ENCODE results near the gene HEATR1.

The HEATR1 gene

DNA sequence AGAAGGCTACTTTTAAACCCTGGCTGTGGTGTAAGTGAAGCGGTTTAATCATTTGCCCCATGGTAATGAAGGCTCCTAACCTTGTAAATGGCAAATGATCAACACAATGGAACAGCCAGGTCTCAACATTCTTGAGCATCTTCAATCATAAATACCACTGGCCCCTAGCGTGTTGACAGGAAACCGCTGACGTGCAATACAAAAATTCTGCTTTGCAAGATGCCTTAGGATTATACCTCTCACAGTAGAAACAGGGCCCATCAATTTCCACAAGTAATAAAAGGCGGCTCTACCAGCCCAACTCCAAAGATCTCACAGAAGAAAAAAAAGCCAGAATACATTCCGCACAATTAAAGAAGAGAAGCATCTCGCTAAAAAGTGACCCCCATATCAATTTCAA lies 47.7 kb downstream of the HEATR1 start:
- no peaks in the 10 kb centered on the region for H3K27me3 ChIP-seq (ENCODE audit: insufficient read depth, low read length, poor library complexity)

DNA sequence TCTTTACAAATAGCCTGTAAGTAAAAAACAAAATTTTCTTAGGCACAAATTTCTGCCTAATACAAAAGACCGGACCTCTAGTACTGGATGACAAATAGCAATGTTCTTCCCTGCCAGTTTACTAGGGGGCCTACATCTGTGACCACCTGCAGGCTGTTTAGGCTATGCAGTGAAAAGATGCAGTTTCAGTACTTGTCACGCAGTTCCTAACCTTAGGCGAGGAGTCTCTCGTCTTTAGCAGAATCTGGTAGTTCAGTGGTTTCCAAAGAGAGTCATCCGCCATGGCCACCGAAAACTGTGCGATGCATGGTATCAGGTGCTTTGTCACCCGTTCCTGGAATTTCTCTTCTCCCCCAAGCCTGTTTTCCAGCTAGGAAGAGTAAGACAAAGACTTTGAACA lies 50.9 kb downstream of the HEATR1 start:
- WGBS (ENCODE audit: extremely low coverage, insufficient coverage, low lambda C conversion rate), result no CpG with 5 or more reads among the region's 8 CpGs
- H3K56ac ChIP-seq (ENCODE audit: low read length), result no peak overlapping the region
- no peaks in the 10 kb centered on the region for H3K4me1 ChIP-seq (ENCODE audit: control insufficient read depth, low read depth, low read length)
- H3K27me3 ChIP-seq (ENCODE audit: insufficient read depth, low read length, poor library complexity), result no peaks in the 10 kb centered on the region
- H3K4me2 ChIP-seq (ENCODE audit: low read length), result no peak overlapping the region
- H4K8ac ChIP-seq (ENCODE audit: low read depth, low read length), result no peak overlapping the region
- DNase-seq, result no peak
- no peaks in the 10 kb centered on the region for H3K79me2 ChIP-seq (ENCODE audit: control insufficient read depth, insufficient read depth, low read length)
- H3K9ac ChIP-seq (ENCODE audit: low read length), result no peak overlapping the region
- no peak overlapping the region for H4K5ac ChIP-seq (ENCODE audit: low read length)
- H2BK15ac ChIP-seq (replicated peaks; ENCODE audit: low read depth), result no peak overlapping the region
- no peak overlapping the region for H3K23ac ChIP-seq (ENCODE audit: low read length)
- H2BK5ac ChIP-seq (ENCODE audit: low read length), result no peak overlapping the region
- no peak overlapping the region for H3K27ac ChIP-seq (ENCODE audit: low read depth, low read length)
- no peak overlapping the region for H3K4me3 ChIP-seq (ENCODE audit: low read length)
- H2AK5ac ChIP-seq (ENCODE audit: low read length), result no peak overlapping the region
- no peaks in the 10 kb centered on the region for H3K79me1 ChIP-seq (ENCODE audit: low read length)
- no peak overlapping the region for H3K18ac ChIP-seq (ENCODE audit: low read length)
- no peak overlapping the region for H2BK120ac ChIP-seq (ENCODE audit: low read depth, low read length)
- peaks cover 7% of the 10 kb centered on the region for H3K36me3 ChIP-seq (ENCODE audit: control insufficient read depth, insufficient read depth, low read length)
- no peak overlapping the region for H3K4ac ChIP-seq (ENCODE audit: low read depth, low read length)

More for the DNA sequence above, 47.7 kb downstream of the HEATR1 start:
- no peak overlapping the region for H3K4me3 ChIP-seq (ENCODE audit: low read length)
- no peak overlapping the region for H3K23ac ChIP-seq (ENCODE audit: low read length)
- DNase-seq, result no peak
- H3K4me2 ChIP-seq (ENCODE audit: low read length), result no peak overlapping the region
- H2AK5ac ChIP-seq (ENCODE audit: low read length), result no peak overlapping the region
- H3K79me1 ChIP-seq (ENCODE audit: low read length), result no peaks in the 10 kb centered on the region
- no peaks in the 10 kb centered on the region for H3K4me1 ChIP-seq (ENCODE audit: control insufficient read depth, low read depth, low read length)
- no peak overlapping the region for H3K18ac ChIP-seq (ENCODE audit: low read length)
- no peak overlapping the region for H3K9ac ChIP-seq (ENCODE audit: low read length)
- H2BK120ac ChIP-seq (ENCODE audit: low read depth, low read length), result no peak overlapping the region
- H4K5ac ChIP-seq (ENCODE audit: low read length), result no peak overlapping the region
- no peak overlapping the region for H2BK15ac ChIP-seq (replicated peaks; ENCODE audit: low read depth)
- no peak overlapping the region for H4K8ac ChIP-seq (ENCODE audit: low read depth, low read length)
- H3K27ac ChIP-seq (ENCODE audit: low read depth, low read length), result no peak overlapping the region
- no CpG with 5 or more reads among the region's 7 CpGs for WGBS (ENCODE audit: extremely low coverage, insufficient coverage, low lambda C conversion rate)
- no peaks in the 10 kb centered on the region for H3K79me2 ChIP-seq (ENCODE audit: control insufficient read depth, insufficient read depth, low read length)
- H3K56ac ChIP-seq (ENCODE audit: low read length), result no peak overlapping the region
- H3K36me3 ChIP-seq (ENCODE audit: control insufficient read depth, insufficient read depth, low read length), result peaks cover 7% of the 10 kb centered on the region
- no peak overlapping the region for H2BK5ac ChIP-seq (ENCODE audit: low read length)
- no peak overlapping the region for H3K4ac ChIP-seq (ENCODE audit: low read depth, low read length)

DNA sequence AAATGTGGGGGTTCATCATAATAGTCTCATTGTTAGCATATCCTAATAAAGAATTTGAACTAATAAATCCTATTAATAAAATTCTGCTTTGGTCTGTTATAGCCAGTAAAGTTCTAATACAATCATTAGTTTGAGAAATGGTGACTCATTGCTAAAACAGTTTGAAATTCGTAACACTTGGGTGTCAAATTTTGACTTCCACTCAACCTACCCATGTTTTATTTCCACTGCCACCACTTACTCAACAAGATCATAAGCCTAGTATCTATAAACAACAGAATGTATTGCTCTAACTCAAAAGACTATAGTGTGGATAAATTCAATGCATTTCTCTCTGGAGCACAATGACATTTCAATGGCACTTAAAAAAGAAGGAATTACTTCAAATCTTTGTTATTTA lies 51.4 kb downstream of the HEATR1 start:
- Histone ChIP-seq H3K4me1 (ENCODE audit: control insufficient read depth, low read depth, low read length) (no peaks in the 10 kb centered on the region), H2BK120ac (ENCODE audit: low read depth, low read length) (no peak overlapping the region), H3K79me2 (ENCODE audit: control insufficient read depth, insufficient read depth, low read length) (no peaks in the 10 kb centered on the region), H3K18ac (ENCODE audit: low read length) (no peak overlapping the region), H2AK5ac (ENCODE audit: low read length) (no peak overlapping the region), H3K23ac (ENCODE audit: low read length) (no peak overlapping the region), H3K27me3 (ENCODE audit: insufficient read depth, low read length, poor library complexity) (no peaks in the 10 kb centered on the region), H3K4me2 (ENCODE audit: low read length) (no peak overlapping the region), H4K8ac (ENCODE audit: low read depth, low read length) (no peak overlapping the region), H3K36me3 (ENCODE audit: control insufficient read depth, insufficient read depth, low read length) (peaks cover 7% of the 10 kb centered on the region), H4K5ac (ENCODE audit: low read length) (no peak overlapping the region), H2BK5ac (ENCODE audit: low read length) (no peak overlapping the region), H3K79me1 (ENCODE audit: low read length) (no peaks in the 10 kb centered on the region), H3K9ac (ENCODE audit: low read length) (no peak overlapping the region), H3K4ac (ENCODE audit: low read depth, low read length) (no peak overlapping the region), H2BK15ac (replicated peaks; ENCODE audit: low read depth) (no peak overlapping the region), H3K56ac (ENCODE audit: low read length) (no peak overlapping the region), H3K4me3 (ENCODE audit: low read length) (no peak overlapping the region), H3K27ac (ENCODE audit: low read depth, low read length) (no peak overlapping the region)
- WGBS (ENCODE audit: extremely low coverage, insufficient coverage, low lambda C conversion rate), result no CpG with 5 or more reads among the region's 1 CpG
- DNase-seq, result no peak

DNA sequence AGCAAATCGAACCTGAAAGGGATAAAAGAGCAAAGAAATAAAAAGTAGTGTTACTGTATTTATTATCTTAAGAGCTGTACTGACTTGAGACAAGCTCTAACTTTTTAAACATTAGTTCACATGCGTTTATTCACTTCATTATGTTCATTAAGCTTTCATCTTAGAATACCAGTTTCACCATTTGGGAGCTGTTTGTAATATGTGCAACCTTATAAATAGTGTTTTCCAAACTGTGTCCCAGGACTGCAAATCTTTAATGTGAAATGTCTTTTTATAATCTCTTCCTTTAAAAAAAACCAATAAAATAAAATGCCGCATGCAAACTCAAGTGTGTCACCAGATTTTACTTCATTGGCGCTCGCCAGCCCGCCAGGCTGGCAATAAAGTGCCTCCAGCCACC lies 52.2 kb downstream of the HEATR1 start:
- DNase-seq, result no peak
- no peak overlapping the region for H3K56ac ChIP-seq (ENCODE audit: low read length)
- WGBS (ENCODE audit: extremely low coverage, insufficient coverage, low lambda C conversion rate), result no CpG with 5 or more reads among the region's 6 CpGs
- H3K27ac ChIP-seq (ENCODE audit: low read depth, low read length), result no peak overlapping the region
- no peak overlapping the region for H2AK5ac ChIP-seq (ENCODE audit: low read length)
- no peak overlapping the region for H4K5ac ChIP-seq (ENCODE audit: low read length)
- H3K23ac ChIP-seq (ENCODE audit: low read length), result no peak overlapping the region
- H3K79me2 ChIP-seq (ENCODE audit: control insufficient read depth, insufficient read depth, low read length), result no peaks in the 10 kb centered on the region
- H3K4ac ChIP-seq (ENCODE audit: low read depth, low read length), result no peak overlapping the region
- H3K4me3 ChIP-seq (ENCODE audit: low read length), result no peak overlapping the region
- H2BK120ac ChIP-seq (ENCODE audit: low read depth, low read length), result no peak overlapping the region
- no peak overlapping the region for H2BK15ac ChIP-seq (replicated peaks; ENCODE audit: low read depth)
- peaks cover 7% of the 10 kb centered on the region for H3K36me3 ChIP-seq (ENCODE audit: control insufficient read depth, insufficient read depth, low read length)
- no peak overlapping the region for H4K8ac ChIP-seq (ENCODE audit: low read depth, low read length)
- H3K4me2 ChIP-seq (ENCODE audit: low read length), result no peak overlapping the region
- no peaks in the 10 kb centered on the region for H3K27me3 ChIP-seq (ENCODE audit: insufficient read depth, low read length, poor library complexity)
- H3K18ac ChIP-seq (ENCODE audit: low read length), result no peak overlapping the region
- no peaks in the 10 kb centered on the region for H3K79me1 ChIP-seq (ENCODE audit: low read length)
- H2BK5ac ChIP-seq (ENCODE audit: low read length), result no peak overlapping the region
- H3K9ac ChIP-seq (ENCODE audit: low read length), result no peak overlapping the region
- no peaks in the 10 kb centered on the region for H3K4me1 ChIP-seq (ENCODE audit: control insufficient read depth, low read depth, low read length)

DNA sequence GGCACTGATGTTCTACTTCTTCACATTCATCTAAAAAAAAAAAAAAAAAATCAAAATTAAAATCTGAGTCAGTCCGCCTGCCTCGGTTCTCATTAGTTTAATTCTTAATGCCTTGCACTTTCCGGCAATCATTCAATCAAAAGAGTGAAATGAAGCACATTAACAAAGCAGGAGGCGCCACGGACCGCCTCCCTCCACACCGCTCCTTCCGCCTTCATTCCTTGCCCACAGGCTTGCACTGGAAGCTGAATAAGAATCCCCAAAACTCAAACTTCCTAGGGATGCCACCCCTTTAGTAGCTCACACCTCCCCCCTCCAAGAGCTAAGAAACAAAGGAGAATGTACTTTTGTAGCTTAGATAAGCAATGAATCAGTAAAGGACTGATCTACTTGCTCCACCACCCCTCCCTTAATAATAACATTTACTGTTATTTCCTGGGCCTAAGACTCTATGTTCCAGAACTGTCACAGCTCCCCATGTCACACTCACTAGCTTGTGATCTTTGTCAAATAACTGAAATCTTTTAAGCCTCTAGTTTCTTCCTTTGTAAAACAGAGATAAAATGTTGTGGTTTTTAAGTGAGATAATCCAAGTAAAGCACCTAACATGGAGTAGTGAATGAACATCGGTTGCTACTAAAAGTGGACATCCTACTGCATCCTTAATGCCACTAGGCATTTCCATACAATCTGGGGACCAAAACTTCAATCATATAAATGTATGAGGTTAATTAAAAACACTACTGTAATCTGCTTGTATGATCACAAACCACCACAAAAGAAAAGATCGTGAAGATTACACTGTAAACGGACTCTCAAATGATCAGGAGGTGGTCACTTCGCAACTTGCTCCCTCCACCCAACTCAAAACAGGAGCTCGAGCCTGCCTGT lies 53.1 kb downstream of the HEATR1 start:
- Histone ChIP-seq H4K8ac (ENCODE audit: low read depth, low read length) (no peak overlapping the region), H3K27me3 (ENCODE audit: insufficient read depth, low read length, poor library complexity) (no peaks in the 10 kb centered on the region), H3K23ac (ENCODE audit: low read length) (no peak overlapping the region), H3K4ac (ENCODE audit: low read depth, low read length) (no peak overlapping the region), H3K79me2 (ENCODE audit: control insufficient read depth, insufficient read depth, low read length) (no peaks in the 10 kb centered on the region), H3K4me2 (ENCODE audit: low read length) (no peak overlapping the region), H3K79me1 (ENCODE audit: low read length) (no peaks in the 10 kb centered on the region), H3K18ac (ENCODE audit: low read length) (no peak overlapping the region), H3K4me3 (ENCODE audit: low read length) (no peak overlapping the region), H3K4me1 (ENCODE audit: control insufficient read depth, low read depth, low read length) (no peaks in the 10 kb centered on the region), H3K56ac (ENCODE audit: low read length) (no peak overlapping the region), H2BK5ac (ENCODE audit: low read length) (no peak overlapping the region), H3K36me3 (ENCODE audit: control insufficient read depth, insufficient read depth, low read length) (peaks cover 7% of the 10 kb centered on the region), H4K5ac (ENCODE audit: low read length) (no peak overlapping the region), H2AK5ac (ENCODE audit: low read length) (no peak overlapping the region), H3K9ac (ENCODE audit: low read length) (no peak overlapping the region), H3K27ac (ENCODE audit: low read depth, low read length) (no peak overlapping the region), H2BK120ac (ENCODE audit: low read depth, low read length) (no peak overlapping the region), H2BK15ac (replicated peaks; ENCODE audit: low read depth) (no peak overlapping the region)
- DNase-seq, result no peak
- no CpG with 5 or more reads among the region's 13 CpGs for WGBS (ENCODE audit: extremely low coverage, insufficient coverage, low lambda C conversion rate)

DNA sequence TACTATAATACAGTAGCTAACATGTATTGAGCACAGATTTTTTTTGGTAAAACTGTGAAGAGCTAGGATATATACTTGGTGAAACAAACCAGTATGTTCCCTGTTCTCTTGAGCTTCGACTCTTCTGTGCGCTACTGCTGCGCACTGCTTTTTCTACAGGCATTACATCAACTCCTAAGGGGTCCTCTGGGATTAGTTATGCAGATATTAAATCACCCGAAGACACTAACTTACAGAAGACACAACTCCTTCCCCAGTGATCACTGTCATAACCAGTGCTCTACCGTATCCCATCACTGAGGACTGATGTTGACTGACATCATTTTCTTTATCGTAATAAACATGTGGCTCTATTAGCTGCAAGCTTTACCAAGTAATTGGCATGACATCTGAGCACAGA lies 55.9 kb downstream of the HEATR1 start:
- H3K4me2 ChIP-seq (ENCODE audit: low read length), result no peak overlapping the region
- no peaks in the 10 kb centered on the region for H3K27me3 ChIP-seq (ENCODE audit: insufficient read depth, low read length, poor library complexity)

More for the DNA sequence above, 55.9 kb downstream of the HEATR1 start:
- Histone ChIP-seq H4K8ac (ENCODE audit: low read depth, low read length) (no peak overlapping the region), H3K79me1 (ENCODE audit: low read length) (no peaks in the 10 kb centered on the region), H3K23ac (ENCODE audit: low read length) (no peak overlapping the region), H3K18ac (ENCODE audit: low read length) (no peak overlapping the region), H2BK5ac (ENCODE audit: low read length) (no peak overlapping the region), H3K56ac (ENCODE audit: low read length) (no peak overlapping the region), H2BK120ac (ENCODE audit: low read depth, low read length) (no peak overlapping the region), H3K36me3 (ENCODE audit: control insufficient read depth, insufficient read depth, low read length) (peaks cover 8% of the 10 kb centered on the region), H3K79me2 (ENCODE audit: control insufficient read depth, insufficient read depth, low read length) (no peaks in the 10 kb centered on the region), H2AK5ac (ENCODE audit: low read length) (no peak overlapping the region), H3K4me3 (ENCODE audit: low read length) (no peak overlapping the region), H3K4ac (ENCODE audit: low read depth, low read length) (no peak overlapping the region), H3K27ac (ENCODE audit: low read depth, low read length) (no peak overlapping the region), H2BK15ac (replicated peaks; ENCODE audit: low read depth) (no peak overlapping the region), H3K4me1 (ENCODE audit: control insufficient read depth, low read depth, low read length) (no peaks in the 10 kb centered on the region), H4K5ac (ENCODE audit: low read length) (no peak overlapping the region), H3K9ac (ENCODE audit: low read length) (no peak overlapping the region)
- no CpG with 5 or more reads among the region's 6 CpGs for WGBS (ENCODE audit: extremely low coverage, insufficient coverage, low lambda C conversion rate)
- DNase-seq, result no peak

Data from mesendoderm (in vitro differentiated cells).